HG02943 (cell line): Measurements from ENCODE around the gene F2.

Source experiments
- ATAC-seq: cut with Tn5 transposase; IDR thresholded peaks from one replicate; pipeline ENCODE4 v1.9.1; 2021; ENCODE audit warnings: mild to moderate bottlenecking, low read depth, moderate library complexity; ENCODE audit not compliant: unreplicated experiment

Gene F2

DNA sequence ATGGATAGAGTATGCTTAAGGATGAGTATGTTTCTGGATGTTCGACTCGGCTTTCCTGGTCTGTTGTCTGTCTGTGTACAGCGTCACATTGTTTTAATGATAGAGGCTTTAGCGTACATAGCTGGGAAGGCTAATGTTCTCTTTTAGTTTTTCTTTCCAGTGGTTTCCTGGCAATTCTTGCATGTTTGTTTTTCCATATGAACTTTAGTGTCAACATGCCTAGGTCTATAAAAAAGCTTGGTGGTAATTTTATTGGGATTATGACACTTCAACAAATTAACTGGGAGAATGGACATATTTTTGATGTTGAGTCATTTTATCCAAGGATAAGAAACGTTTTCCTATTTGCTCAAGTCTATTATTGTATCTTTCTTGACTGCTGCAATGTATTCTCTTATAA lies 17.6 kb downstream of the F2 start:
- no peak for ATAC-seq

- ATAC-seq: no peak
Measured at GRCh38 chr11:46737699-46738098, 18.7 kb downstream of the F2 start.

GRCh38 chr11:46738887-46739286 lies 19.9 kb downstream of the F2 start:
- no peak for ATAC-seq

DNA sequence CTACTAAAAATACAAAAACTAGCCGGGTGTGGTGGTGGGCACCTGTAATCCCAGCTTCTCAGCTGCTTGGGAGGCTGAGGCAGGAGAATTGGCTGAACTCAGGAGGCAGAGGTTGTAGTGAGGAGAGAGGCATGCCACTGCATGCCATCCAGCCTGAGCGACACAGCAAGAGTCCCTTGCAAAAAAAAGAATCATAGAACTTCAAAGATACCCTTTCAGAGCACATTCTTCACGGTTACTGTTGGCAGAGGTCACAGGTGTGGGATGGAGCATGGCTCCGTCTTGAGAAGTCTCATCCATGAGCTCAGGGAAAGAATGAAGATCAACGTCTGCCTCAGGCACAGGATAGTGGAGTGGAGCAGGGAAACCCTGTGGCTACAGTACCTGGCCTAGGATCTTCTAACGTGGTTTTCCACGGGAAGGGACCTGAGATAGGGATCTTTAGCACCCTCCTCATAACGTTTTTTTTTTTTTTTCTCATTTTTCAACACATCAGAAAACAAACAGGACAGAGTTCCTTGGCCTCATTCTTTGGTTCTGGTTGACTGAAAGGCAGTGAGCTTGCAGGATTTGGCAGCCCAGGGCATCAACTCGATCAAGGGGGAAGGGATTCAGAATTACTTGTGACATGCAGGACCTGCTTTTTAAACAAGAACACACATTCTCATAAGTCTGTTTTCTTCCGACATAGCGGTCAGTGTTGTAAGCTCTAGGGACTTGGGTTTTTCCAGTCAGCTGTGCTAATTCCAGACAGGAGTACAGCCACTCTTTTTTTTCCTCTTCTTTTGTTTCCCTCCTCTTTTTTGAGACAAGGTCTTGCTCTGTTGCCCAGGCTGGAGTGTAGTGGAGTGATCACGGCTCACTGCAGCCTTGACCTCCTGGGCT lies 22.8 kb downstream of the F2 start:
- ATAC-seq: no peak

- no peak for ATAC-seq
Measured at GRCh38 chr11:46743043-46743442, 24.0 kb downstream of the F2 start.

GRCh38 chr11:46743693-46744339 lies 24.8 kb downstream of the F2 start:
- no peak for ATAC-seq

DNA sequence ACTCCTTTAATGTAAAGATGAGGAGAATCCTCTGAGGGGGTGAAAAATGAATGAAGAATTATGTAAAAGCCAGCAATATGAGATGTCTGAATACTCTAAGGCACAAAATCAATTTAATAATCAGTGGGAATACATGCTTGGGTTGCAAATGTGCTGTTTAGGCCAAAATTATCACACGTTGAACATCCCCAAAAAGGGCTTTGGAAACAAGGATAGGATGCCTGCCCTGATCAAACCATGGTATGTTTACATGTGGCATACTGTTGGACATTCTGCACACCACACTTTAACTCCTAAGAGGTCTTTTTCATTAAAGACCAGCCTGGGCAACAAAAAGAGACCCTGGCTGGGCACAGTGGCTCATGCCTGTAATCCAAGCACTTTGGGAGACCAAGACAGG lies 26.3 kb downstream of the F2 start:
- no peak for ATAC-seq

- ATAC-seq: no peak
Measured at GRCh38 chr11:46745995-46746394, 27.0 kb downstream of the F2 start.

GRCh38 chr11:46747150-46747549 lies 28.1 kb downstream of the F2 start:
- no peak for ATAC-seq

DNA sequence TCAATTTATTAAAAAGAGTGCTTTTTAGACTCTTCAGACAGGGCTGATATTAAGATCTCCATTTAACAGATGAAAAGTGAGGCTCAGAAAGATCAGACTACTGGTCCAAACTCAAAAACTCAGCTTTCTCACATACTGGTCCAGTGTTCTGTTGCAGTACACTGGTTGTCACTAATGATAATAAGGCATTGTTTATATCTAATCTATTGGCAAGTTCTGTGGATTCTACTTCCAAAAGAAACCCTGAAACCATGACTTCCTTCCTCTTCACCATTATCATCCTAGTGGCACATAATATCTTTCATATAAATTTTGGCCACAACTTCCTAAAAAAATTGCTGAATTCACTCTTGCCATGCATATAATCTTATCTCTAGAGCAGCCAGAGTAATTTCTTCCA lies 36.9 kb downstream of the F2 start:
- ATAC-seq: no peak

DNA sequence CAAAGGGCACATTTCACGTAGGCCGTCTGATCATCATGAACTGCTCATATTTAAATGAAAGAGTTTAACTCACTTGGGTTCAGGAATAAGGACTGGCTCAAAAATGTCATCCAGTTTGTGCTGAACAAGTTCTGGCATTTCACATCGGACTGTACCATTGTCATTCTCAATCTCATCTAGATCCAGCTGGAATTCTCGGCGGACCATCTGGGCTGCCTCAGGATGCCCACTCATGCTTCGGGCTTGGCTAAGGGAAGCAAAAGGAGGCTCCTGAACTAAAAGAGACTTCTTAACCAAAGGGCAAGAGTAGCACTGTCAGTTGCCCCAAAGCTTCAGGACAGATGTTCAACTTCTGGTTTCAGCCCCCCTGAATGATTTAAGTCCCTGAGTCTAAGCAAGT lies 40.2 kb downstream of the F2 start:
- ATAC-seq: no peak

- ATAC-seq: no peak
Measured at GRCh38 chr11:46760429-46761128, 41.6 kb downstream of the F2 start.

- ATAC-seq: no peak
Measured at GRCh38 chr11:46761807-46762206, 42.8 kb downstream of the F2 start.

GRCh38 chr11:46762248-46762647 lies 43.2 kb downstream of the F2 start:
- no peak for ATAC-seq

DNA sequence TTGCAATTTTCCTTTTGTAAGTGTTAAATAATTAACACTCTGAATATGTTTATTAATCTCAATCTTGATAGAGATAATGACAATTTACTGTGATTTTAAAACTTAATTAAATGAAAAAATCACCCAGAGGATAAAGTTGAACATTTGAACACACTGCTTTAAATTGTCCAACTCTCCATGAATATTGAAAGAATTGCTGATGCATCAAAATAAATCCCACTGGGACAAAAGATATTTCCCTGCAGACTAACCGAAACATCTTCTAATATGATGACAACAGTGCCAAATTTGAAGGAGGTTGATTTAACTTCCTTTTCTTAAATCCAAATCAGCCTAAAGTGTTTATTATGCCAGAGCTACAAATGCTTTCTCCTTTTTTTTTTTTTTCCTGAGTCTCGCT lies 47.6 kb downstream of the F2 start:
- ATAC-seq: no peak

- ATAC-seq: no peak
Measured at GRCh38 chr11:46769636-46770221, 50.7 kb downstream of the F2 start.

GRCh38 chr11:46776878-46777277 lies 57.9 kb downstream of the F2 start:
- no peak for ATAC-seq

GRCh38 chr11:46778416-46778815 lies 59.4 kb downstream of the F2 start:
- no peak for ATAC-seq
